Placental pericyte (primary cell): Measurements from ENCODE around the gene AREG. TPM values are rescaled to one million over a fixed set of nuclear protein-coding genes. Genes with fewer than 3 reads are reported as not detected.

Experiments
- total RNA-seq: library from RNA; depleted of rRNA; stranded (reverse); fragments of >200 nt; gene quantifications from 2 replicates; pipeline ENCODE4 v1.2.3, GENCODE V29; 2012

The AREG gene, protein sequence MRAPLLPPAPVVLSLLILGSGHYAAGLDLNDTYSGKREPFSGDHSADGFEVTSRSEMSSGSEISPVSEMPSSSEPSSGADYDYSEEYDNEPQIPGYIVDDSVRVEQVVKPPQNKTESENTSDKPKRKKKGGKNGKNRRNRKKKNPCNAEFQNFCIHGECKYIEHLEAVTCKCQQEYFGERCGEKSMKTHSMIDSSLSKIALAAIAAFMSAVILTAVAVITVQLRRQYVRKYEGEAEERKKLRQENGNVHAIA
- 1.3 and 16.2 TPM in 2 replicates for total RNA-seq

DNA sequence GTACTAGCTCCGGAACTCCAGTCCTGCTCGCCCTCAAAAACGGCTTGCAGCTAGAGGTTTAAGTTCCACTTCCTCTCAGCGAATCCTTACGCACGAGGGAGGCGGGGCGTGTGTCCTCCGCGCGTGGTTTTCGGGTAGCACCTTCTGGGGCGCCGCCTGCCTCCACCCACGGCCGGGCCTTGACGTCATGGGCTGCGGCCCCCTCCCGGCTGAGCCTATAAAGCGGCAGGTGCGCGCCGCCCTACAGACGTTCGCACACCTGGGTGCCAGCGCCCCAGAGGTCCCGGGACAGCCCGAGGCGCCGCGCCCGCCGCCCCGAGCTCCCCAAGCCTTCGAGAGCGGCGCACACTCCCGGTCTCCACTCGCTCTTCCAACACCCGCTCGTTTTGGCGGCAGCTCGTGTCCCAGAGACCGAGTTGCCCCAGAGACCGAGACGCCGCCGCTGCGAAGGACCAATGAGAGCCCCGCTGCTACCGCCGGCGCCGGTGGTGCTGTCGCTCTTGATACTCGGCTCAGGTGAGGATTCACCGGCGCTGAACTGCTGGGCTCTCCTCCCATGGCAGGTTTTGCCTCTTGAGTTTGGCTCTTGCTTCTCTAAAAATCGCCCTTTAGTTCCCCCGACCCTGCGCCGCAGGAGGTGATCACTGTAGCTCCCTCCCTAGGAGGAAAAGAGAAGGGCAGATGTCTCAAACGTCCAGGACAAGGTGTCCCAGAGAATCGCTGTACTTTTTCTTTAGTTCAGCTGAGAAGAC, at the start of gene AREG:
Gene AREG (plus strand): TSS at position 246 of the 752 bp plus-strand sequence. CDS start 210 bp downstream, at position 456.

Other genes with a start within 250 kb of the AREG start
- gene EPGN, start 136.7 kb upstream of the AREG start, total RNA-seq = not detected in 2 replicates
- 1.3 and 20.9 TPM in 2 replicates for gene EREG, start 80.0 kb upstream of the AREG start, total RNA-seq